NCI-H2196 (cell line): ENCODE measurements around the gene TTBK1.
A peak's percentile ranks its signal among the peaks of the same experiment; 100 is the strongest.
"Not testable (repeated sequence)": the region's sequence is repeated elsewhere in the genome, so short reads cannot be mapped to it uniquely, and the experiment has no call there.

ENCODE experiments used
- DNase-seq: peaks from one replicate; lab custom pipeline; 2025; ENCODE audit not compliant: unreplicated experiment; lab: John Stamatoyannopoulos, UW

Gene TTBK1

DNA sequence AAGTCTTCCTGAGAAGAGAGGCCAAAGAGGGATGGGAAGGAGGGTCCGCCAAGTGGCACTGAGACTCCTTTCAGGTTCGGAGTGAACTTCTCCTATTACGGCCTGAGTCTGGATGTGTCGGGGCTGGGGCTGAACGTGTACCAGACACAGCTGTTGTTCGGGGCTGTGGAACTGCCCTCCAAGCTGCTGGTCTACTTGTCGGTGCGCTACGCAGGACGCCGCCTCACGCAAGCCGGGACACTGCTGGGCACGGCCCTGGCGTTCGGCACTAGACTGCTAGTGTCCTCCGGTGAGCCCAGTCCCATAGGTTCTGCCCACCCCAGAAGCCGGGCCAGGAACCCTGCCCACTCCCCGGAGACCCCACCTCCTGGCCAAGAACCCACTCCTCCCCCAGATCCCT lies 58.8 kb downstream of the TTBK1 start:
- no peak for DNase-seq

DNA sequence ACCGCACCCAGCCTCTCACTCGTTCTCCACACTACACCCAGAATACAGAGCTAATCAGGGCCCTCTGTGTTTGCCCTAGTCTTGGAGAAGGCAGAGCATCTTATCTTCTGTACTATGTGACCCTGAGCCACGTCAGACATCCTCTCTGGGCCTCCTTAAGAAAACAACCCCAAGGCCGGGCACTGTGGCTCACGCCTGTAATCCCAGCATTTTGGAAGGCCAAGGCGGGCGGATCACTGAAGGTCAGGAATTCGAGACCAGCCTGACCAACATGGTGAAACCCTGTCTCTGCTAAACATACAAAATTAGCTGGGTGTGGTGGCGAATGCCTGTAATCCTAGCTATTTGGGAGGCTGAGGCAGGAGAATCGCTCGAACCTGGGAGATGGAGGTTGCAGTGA lies 59.7 kb downstream of the TTBK1 start:
- not testable (repeated sequence) for DNase-seq

GRCh38 chr6:43303751-43304331 lies 60.6 kb downstream of the TTBK1 start:
- no peak for DNase-seq

DNA sequence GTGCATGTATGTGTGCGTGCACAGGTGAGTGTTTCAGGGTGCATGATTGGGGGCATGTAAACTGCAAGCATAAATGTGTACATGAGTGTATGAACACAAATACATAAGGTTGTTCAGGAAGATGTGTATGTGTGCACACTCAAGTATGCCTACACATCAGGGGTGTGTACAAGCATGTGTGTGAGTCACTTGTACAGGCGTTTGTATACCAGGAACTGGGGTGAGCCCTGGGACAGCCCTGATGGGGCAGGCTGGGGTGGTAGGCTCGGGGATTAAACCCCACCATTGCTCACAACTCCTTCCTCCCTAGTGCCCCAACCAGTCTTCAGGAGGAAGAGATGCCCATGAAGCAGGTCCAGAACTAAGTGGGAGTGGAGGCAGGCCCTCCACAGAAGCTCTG lies 61.1 kb downstream of the TTBK1 start:
- no peak for DNase-seq

DNA sequence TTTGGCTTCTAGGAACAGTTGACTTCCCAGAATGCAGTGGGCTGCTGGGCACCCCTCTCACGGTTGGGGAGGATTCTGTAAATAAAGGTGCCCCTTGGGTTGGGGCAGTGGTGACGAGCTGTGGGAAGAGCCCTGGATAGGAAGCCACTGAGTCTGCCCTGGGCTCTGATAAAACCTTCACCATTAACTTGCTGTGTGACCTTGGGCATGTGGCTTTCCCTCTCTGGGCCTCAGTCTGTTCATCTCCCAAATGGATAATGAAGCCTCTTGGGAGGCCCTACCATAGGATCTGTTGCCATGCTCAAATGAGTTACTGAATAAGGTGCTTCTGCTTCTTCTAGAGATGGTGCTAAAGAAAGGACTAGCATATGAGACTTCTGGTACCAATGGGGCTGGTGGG lies 61.6 kb downstream of the TTBK1 start:
- DNase-seq, result no peak

DNA sequence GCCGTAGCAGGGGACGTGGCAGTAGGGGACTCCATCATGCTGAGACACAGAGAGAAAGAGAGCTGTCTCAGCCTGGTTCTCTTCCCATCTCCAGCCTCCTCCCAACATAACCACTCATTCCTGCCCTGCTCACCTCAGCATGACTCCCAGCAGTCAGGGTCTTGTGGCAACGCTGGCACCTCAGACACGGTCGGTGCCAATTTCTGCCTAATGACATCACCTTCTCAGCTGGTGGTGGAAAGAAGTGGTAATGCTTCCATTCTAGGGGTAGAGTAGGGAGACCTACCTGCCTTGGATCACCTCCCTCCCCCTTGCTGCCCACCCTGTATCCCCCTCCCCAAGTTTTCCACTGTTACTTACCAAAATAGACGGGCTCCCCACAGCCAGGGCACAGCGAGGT lies 62.8 kb downstream of the TTBK1 start:
- DNase-seq, result peak; percentile 17

GRCh38 chr6:43307451-43308100 lies 64.3 kb downstream of the TTBK1 start:
- no peak for DNase-seq

DNA sequence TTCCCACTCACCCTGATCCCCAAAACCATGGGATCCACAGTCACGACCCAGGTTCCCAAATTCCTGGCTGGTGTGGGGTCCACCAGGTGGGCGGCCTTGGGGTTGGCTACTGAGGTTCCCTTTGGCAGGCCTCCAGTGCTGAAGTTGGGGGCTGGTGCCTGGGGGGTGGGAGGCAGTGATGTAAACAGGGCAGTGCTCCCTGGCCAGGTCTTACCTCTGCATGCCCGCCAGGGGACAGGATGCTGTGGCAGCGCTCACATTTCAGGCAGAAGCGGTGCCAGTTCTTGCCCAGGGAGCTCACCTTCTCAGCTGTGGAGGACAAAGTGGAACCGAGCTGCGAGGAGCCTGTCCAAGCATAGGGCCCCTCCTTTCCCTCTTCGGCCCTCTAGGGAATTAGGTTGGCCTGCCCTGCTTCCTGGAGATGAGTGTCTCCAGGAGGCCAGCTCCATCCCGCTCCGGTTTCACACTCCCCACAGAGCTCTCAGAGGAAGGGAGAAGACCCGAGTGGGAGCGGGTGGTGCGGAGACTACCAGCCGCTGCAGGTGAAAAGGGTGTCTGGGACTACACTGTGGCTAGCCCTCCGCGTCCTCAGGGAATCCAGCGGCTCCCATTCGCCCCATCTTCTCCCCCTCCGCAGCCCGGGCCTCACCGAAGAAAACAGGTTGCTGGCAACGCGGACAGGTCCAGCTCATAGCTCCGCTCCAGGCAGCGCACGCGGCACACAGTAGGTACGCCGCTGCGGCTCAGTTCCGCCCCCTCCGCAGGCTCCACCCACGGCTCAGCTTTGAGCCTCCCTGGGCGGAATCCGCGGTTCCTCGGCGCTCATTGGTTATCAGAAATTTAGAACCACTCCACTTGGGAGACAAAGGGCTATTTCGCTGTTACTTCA lies 65.1 kb downstream of the TTBK1 start, which contains the start of gene CRIP3:
TSS of gene CRIP3 (minus strand) at position 726 of the 889 bp plus-strand sequence. CDS start at position 692, 34 bp downstream.
- no peak for DNase-seq

DNA sequence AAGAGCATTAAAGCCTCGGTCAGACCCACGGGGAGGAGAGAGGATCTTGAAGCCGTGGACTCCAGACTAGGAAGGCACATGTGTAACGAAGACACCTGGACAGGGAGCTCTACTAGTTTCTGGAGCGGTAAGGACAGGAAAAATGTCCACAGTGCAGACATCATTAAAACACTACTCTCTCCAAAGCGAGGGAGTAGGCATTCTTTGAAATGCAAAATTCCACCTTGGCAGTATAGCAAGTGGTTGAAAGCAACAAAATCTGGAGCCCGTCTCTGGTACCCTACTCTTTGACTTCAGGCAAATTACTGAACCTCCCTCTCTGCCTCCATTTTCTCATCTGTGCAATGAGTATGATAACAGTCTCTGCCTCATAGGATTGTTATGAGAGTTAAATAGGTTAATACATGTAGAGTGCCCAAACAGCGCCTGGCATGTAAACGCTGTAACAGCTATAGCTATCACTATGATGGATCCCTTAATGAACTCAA lies 65.8 kb downstream of the TTBK1 start:
- DNase-seq, result no peak

DNA sequence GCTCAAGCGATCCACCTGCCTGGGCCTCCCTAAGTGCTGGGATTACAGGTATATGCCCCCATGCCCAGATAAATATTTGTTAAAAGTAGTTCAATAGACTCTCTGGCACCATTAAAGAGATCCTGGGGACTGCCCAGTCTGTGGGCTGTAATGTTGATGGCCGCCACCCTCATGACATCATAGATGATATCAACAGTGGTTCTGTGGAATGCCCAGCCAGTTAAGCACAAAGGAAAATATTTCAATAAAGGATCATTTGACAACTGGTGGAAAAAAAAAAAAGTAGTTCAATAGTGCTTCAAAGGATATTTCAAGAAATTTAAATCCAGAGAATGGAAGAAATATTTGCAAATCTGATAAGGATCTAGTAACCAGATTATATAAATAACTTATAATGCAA lies 66.9 kb downstream of the TTBK1 start:
- DNase-seq, result no peak

GRCh38 chr6:43310624-43311023 lies 67.3 kb downstream of the TTBK1 start:
- no peak for DNase-seq

- DNase-seq, result no peak
These were observed 68.4 kb downstream of the TTBK1 start for GRCh38 chr6:43311666-43312065.

- no peak for DNase-seq
These were observed 70.5 kb downstream of the TTBK1 start for GRCh38 chr6:43313813-43314212.

DNA sequence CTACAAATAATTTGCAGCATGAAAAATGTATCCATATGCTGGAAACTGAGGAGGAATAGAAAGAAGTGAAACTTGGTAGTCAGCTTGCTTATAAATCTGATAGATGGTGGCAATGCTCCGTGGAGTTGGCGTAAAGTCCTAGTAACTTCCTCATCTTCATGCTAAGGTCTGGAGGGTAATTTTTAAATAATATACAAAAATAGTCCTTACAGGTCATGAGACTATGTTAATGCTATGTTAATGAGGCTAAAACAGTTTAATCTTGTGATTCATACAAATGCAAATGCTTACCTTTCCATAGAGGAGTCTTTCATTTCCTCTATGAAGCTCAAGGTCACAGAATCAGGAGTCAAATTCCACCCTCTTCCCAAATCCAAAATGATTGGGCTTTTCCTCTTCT lies 74.7 kb downstream of the TTBK1 start:
- DNase-seq, result no peak

DNA sequence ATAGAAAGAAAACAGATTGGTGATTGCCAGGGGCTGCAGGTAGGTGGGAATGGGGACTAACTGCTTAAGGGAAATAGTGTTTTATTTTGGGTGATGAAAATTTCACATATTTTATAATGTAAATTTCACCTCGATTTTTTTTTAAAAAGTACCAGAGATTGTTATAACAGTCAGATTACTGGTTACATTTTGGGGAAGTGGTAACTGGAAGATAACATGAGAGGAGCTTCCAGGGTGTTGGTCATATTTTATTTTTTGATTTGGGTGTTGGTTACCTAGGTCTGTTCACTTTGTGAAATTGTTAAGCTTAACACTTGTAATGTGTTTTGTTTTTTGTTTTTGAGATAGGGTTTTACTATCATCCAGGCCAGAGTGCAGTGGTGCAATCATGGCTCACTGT lies 82.6 kb downstream of the TTBK1 start:
- no peak for DNase-seq

- no peak for DNase-seq
These were observed 85.2 kb downstream of the TTBK1 start for GRCh38 chr6:43328528-43328927.

- DNase-seq, result no peak
These were observed 88.2 kb downstream of the TTBK1 start for GRCh38 chr6:43331470-43331869.

GRCh38 chr6:43331891-43332290 lies 88.6 kb downstream of the TTBK1 start:
- DNase-seq, result no peak

GRCh38 chr6:43334466-43335095 lies 91.3 kb downstream of the TTBK1 start:
- DNase-seq, result peak; percentile 72

GRCh38 chr6:43335469-43335868 lies 92.2 kb downstream of the TTBK1 start:
- peak; percentile 10 for DNase-seq

DNA sequence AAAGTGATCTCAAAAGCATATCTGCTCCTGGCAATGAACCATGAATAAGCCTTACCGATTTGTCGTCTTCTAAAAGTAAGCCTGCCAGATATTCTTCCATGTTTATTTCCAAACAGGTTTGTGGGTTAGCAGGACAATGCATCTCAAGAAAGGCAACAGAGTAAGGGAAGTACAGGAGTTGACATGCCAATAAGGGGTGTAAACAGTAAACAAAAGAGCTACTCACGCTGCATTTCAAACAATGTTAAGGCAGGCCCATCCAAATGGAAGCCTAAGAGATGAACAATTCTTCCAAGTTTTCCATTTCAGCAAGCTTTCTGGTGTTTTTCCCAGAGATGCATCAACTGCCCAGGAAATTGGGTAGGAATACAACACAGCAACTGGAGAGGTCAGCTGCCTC lies 93.1 kb downstream of the TTBK1 start:
- no peak for DNase-seq
